ENCODE data around the gene JOSD2.

Gene JOSD2

GRCh38 chr19:50493171-50493570 lies 17.8 kb downstream of the JOSD2 start:
- DNase-seq (ENCODE audit: low spot score): no peak

GRCh38 chr19:50492303-50493052 lies 18.5 kb downstream of the JOSD2 start:
- DNase-seq (ENCODE audit: low spot score): no peak

GRCh38 chr19:50490991-50491472 lies 20.0 kb downstream of the JOSD2 start:
- no peak for DNase-seq (ENCODE audit: low spot score)

- DNase-seq (ENCODE audit: low spot score): no peak
These were observed 20.6 kb downstream of the JOSD2 start for GRCh38 chr19:50490411-50490811.

- no peak for DNase-seq (ENCODE audit: low spot score)
These were observed 21.5 kb downstream of the JOSD2 start for GRCh38 chr19:50489461-50490011.

DNA sequence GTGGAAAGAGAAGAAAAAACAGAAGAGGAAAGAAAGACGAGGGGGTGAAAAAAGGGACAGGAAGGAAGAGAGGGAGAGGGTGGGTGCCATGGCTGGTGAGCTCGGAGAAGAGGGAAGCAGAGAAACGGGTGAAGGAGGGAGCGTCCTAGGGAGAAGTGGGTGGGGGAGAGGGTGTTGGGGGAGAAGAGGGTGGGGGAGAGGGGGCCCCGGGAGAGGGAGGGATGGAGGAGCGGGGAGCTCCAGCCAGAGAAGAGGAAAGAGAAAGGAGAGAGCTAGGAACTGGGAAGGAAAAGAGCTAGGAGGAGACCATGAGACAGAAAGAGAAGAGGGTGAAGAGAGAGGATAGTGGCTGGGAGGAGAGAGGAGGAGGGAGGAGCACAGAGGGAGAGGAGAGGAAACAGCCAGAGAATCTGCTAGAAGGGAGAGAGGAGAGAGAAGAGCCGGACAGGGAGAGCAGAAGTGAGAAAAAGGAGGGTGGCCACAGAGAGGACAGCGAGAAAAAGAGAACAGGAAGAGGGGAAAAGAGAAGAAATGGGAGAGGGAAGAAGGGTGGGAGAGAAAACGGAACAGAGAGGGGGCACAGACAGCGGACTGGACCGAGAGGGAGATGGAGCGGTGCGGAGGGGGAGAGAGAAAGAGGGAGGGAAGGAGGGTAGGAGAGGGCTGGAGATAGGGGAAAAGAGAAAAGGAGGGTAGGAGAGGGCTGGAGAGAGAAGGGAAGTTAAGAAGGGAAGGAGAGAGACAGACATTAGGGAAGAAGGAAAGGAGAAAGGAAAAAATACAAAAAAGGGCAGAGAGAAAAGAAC lies 22.4 kb downstream of the JOSD2 start:
- no peak for DNase-seq (ENCODE audit: low spot score)

DNA sequence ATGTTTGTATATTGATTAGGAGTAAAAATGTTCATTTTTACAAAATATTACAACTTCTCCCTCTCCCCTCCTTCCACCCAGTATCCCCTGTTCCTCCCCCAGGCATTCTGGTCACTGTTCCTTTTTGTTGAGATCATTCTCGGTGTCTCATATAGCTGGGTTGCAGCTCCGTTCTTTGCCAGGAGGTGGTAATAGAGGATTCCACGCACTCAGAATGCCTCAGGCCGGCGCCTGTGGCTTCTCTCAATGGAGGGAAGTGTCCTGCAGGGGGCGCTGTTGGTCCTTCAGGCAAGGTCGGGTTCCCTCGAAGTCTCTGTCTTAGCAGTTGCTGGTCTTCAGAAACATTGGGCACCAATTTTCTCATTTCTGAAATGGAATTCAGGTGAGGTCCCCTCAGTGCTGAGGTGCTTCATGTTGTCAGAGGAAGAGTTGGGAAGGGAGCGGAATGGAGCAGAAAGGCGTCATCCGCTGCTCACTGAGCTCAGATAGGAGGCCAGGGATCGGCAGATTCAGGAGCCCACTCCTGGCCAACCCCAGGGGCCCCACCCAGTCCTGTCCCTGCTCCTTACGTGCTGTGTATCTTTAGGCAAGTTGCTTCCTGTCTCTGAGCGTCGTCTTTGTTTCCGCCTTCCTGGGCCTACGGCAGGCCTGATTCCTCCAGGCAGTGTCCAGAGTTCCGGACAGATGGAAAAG lies 24.0 kb downstream of the JOSD2 start:
- no peak for DNase-seq (ENCODE audit: low spot score)

- DNase-seq (ENCODE audit: low spot score): no peak
These were observed 25.6 kb downstream of the JOSD2 start for GRCh38 chr19:50485284-50485955.

DNA sequence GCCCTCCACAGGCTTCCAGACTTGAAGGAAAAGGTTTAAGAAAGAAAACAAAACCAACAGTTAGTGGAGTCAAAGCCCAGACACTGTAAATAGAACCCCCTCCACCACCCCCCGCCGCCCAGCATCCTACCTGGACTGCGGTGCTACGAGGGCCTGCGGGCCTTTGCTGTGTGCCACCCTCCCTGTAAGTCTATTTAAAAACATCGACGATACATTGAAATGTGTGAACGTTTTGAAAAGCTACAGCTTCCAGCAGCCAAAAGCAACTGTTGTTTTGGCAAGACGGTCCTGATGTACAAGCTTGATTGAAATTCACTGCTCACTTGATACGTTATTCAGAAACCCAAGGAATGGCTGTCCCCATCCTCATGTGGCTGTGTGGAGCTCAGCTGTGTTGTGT lies 28.1 kb downstream of the JOSD2 start:
- DNase-seq (ENCODE audit: low spot score): no peak

DNA sequence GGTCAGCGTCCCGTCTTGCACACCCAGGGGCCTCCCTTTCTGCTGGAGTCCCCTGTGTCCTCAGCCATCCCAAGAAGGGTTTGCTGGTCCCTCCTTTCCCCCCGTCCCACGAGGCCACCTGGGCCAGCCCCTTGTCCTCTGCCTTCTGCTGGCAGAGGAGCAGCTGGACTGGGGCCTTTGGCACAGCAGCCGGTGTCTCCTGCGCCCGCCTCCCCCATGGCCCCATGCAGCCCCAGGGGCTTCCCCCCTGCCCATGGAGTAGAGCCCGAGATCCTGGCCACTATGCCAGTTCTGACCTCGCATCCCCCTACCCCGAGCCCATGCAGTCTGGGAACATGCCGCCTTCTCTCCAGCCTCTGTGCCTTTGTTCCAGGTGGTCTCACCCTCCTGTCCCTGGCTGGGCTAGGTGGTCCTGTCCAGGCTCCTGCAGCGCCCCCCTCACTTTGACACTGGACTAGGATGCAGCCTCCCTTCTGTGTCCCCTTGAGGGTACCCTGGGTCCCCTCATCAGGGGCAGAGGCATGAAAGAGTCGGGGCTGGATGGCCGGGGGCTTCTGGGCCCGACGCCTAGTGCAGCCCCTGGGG lies 28.6 kb downstream of the JOSD2 start:
- DNase-seq (ENCODE audit: low spot score): no peak

DNA sequence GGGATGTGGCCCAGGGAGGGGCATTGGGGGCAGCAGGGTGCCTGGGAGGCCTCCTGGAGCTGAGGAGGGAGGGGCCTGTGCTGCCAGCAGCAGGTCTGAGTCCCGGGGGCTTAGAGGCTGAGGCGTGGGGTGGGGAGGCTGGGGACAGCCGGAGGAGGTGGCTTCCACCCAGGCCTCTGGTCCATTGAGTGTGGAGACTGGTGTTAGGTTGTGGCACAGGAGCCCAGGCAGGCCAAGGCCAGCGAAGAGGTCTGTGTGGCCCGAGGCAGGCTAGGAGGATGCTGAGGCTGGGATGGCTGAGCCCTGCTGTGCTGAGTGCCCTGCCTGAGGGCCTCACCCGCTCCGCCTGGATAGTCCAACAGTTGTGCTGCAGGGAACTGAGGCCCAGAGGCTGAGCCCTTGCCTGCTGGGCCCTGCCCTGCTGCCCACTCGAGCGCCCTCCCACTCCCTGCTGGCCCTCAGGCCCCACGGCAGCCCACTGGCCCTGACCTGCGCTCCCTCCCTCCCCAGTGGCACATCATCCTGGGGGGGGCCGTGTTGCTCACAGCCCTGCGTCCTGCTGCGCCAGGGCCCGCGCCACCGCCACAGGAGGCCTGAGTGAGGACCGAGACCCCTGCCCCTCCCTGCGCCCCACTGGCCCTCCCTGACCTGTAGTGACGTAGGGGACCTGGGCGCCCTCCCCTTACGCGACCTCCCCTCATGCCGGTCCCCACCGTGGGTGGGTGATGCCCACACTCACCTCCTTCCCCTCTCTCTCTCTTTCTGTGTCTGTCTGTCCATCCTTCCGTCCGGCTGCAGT lies 29.4 kb downstream of the JOSD2 start:
- no peak for DNase-seq (ENCODE audit: low spot score)

DNA sequence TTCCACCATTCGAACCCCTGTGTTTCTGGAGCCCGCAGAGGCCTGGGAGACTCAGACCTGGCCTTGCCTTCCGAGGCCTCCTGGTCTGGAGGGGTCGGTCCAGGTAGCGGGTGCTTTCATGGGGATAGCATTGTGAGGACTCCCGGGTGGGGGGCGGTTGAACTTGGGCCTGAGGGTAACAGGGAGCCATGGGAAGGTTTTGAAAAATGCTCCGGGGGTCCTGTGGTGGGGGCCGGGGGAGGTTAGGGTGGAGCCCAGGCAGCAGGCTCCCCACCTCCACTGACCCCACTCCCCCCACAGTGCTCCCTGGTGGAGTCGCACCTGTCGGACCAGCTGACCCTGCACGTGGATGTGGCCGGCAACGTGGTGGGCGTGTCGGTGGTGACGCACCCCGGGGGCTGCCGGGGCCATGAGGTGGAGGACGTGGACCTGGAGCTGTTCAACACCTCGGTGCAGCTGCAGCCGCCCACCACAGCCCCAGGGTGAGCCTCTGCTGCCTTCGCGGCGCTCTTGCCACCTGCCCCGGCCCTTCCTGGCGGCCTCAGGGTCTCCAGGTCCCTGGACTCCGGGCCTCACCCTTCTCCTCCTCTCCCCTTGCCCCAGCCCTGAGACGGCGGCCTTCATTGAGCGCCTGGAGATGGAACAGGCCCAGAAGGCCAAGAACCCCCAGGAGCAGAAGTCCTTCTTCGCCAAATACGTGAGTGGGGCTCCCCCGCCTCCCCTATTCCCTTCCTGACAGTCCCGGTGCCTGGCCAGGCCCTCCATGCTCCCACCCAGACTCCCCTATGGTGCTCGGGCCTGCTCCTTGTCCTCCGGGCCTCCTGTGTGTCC lies 30.5 kb downstream of the JOSD2 start:
- DNase-seq (ENCODE audit: low spot score): no peak

DNA sequence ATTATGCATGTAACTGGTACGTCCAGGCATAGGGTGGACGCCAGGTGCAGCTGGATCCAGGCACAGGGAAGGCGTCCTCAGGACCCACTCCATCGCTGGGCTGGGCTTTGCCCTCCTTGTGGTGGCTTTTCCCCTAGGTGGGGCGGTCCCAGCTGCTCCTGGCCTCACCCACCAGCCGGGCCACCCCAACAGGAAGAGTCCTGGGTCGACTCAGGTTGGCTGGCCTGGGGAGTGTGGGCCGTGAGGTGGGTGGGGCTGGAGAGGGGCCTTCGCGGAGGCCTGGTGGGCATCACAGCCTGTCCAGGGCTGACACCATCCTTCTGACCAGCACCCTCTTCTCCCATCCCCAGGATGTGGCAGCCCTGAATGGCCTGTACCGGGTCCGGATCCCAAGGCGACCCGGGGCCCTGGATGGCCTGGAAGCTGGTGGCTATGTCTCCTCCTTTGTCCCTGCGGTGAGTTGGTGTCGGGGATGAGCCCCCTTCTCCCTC lies 31.2 kb downstream of the JOSD2 start:
- DNase-seq (ENCODE audit: low spot score): no peak

DNA sequence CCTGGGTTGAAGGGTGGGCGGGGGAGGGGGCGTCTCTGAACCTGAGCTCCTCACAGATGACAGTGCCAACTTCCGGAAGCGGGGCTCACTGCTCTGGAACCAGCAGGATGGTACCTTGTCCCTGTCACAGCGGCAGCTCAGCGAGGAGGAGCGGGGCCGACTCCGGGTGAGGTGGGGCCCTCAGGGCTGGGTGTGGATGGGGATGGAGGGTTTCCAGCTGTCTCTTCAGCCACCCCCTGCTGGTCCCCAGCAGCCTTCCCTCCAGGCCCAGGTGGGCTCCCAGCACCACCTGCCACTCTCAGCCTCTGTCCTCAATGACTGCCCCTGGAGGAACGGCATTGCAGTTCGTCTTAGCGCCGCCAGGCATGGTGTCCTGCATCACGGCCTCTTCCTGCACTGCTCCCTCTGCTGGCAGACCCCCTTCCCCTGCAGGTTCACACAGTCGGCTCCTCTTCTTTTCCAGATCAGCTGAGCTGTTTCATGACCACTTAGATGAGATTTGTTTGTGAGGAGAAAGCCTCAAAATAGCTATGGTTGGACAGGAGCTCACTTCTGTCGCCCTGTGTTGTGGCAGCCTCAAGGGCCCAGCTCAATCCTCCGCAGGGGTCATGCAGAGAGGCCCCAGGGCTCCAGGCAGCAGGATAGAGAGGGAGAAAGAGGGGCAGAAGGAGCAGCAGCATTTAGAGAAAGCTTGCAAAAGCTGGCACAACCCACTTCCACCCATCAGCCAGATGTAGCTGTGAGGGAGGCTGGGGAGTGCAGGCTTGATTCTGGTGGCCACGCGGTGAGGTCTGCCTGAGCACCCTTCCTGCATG lies 31.9 kb downstream of the JOSD2 start:
- no peak for DNase-seq (ENCODE audit: low spot score)

GRCh38 chr19:50477751-50478515 lies 33.1 kb downstream of the JOSD2 start:
- DNase-seq (ENCODE audit: low spot score): no peak

- no peak for DNase-seq (ENCODE audit: low spot score)
These were observed 34.1 kb downstream of the JOSD2 start for GRCh38 chr19:50476907-50477238.

DNA sequence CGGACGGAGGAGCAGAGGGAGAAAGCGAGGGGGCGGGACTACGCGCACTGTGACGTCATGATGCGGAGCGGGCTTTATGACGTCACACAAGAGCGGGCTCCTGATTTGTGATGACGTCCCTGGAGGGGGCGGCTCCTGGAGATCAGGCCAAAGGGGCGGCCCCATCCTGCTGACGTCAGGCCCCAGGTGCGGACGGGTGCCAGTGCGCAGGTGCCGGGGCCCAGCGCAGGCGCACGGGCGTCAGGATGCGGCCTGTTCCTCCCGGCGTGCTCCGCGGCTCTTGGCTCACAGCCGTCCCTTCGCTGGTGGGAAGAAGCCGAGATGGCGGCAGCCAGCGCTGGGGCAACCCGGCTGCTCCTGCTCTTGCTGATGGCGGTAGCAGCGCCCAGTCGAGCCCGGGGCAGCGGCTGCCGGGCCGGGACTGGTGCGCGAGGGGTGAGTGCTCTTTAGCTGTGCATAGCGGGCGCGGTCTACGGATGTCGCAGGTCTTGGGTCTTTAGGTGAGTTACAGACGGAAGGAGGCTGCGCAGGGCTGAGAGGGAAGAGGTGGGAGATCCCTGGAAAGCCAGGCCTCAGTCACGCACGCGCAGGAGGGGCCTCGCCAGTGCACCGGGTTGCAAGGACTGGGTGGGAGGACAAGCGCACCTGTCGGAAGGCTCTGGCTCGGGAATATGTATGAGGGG lies 34.6 kb downstream of the JOSD2 start, which contains the start of the genes EMC10 and GARIN5A:
EMC10 (plus strand) TSS at position 284 of the 683 bp plus-strand sequence; CDS start at position 322, 38 bp downstream.
GARIN5A (minus strand) TSS at position 625 of the 683 bp plus-strand sequence; CDS start at position 165, 460 bp downstream.
- peak; percentile 96 for DNase-seq (ENCODE audit: low spot score)

All from left forelimb (tissue), 1 donor.